ENCODE measurements around the gene MKNK2. TPM values are rescaled to one million over a fixed set of nuclear protein-coding genes. Genes with fewer than 3 reads are reported as not detected.
A peak's percentile ranks its signal among the peaks of the same experiment; 100 is the strongest.

Gene MKNK2
- total and polyA plus RNA-seq, 2 of the 13 experiments (the other 11 are each of a cell fraction or from before 2014, with no cell fraction given) = 44.9 to 112 TPM

GRCh38 chr19:2096034-2096479, 45.0 kb upstream of the MKNK2 start, which contains the start of gene MOB3A (continued):
- TF ChIP-seq, protein P1, sequence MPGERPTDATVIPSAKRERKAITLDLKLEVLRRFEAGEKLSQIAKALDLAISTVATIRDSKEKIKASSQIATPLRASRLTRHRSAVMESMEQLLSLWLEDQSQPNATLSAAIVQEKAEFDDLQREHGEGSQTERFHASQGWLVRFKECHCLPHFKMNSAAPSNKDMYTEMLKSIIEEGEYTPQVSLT (CRISPR knock-in tag; IDR thresholded peaks at IDR 0.05; ENCODE audit: borderline replicate concordance, low read depth) = no peak
- TF ChIP-seq, protein P2, sequence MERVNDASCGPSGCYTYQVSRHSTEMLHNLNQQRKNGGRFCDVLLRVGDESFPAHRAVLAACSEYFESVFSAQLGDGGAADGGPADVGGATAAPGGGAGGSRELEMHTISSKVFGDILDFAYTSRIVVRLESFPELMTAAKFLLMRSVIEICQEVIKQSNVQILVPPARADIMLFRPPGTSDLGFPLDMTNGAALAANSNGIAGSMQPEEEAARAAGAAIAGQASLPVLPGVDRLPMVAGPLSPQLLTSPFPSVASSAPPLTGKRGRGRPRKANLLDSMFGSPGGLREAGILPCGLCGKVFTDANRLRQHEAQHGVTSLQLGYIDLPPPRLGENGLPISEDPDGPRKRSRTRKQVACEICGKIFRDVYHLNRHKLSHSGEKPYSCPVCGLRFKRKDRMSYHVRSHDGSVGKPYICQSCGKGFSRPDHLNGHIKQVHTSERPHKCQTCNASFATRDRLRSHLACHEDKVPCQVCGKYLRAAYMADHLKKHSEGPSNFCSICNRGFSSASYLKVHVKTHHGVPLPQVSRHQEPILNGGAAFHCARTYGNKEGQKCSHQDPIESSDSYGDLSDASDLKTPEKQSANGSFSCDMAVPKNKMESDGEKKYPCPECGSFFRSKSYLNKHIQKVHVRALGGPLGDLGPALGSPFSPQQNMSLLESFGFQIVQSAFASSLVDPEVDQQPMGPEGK (CRISPR knock-in tag; IDR thresholded peaks at IDR 0.05) = peak; percentile 81
- peak; percentile 97 for TF ChIP-seq ZNF235 (CRISPR knock-in tag; IDR thresholded peaks at IDR 0.05; ENCODE audit: borderline replicate concordance)
- peak; percentile 73 for TF ChIP-seq RAD21 (CRISPR knock-in tag; IDR thresholded peaks at IDR 0.05)
- TF ChIP-seq, protein P3, sequence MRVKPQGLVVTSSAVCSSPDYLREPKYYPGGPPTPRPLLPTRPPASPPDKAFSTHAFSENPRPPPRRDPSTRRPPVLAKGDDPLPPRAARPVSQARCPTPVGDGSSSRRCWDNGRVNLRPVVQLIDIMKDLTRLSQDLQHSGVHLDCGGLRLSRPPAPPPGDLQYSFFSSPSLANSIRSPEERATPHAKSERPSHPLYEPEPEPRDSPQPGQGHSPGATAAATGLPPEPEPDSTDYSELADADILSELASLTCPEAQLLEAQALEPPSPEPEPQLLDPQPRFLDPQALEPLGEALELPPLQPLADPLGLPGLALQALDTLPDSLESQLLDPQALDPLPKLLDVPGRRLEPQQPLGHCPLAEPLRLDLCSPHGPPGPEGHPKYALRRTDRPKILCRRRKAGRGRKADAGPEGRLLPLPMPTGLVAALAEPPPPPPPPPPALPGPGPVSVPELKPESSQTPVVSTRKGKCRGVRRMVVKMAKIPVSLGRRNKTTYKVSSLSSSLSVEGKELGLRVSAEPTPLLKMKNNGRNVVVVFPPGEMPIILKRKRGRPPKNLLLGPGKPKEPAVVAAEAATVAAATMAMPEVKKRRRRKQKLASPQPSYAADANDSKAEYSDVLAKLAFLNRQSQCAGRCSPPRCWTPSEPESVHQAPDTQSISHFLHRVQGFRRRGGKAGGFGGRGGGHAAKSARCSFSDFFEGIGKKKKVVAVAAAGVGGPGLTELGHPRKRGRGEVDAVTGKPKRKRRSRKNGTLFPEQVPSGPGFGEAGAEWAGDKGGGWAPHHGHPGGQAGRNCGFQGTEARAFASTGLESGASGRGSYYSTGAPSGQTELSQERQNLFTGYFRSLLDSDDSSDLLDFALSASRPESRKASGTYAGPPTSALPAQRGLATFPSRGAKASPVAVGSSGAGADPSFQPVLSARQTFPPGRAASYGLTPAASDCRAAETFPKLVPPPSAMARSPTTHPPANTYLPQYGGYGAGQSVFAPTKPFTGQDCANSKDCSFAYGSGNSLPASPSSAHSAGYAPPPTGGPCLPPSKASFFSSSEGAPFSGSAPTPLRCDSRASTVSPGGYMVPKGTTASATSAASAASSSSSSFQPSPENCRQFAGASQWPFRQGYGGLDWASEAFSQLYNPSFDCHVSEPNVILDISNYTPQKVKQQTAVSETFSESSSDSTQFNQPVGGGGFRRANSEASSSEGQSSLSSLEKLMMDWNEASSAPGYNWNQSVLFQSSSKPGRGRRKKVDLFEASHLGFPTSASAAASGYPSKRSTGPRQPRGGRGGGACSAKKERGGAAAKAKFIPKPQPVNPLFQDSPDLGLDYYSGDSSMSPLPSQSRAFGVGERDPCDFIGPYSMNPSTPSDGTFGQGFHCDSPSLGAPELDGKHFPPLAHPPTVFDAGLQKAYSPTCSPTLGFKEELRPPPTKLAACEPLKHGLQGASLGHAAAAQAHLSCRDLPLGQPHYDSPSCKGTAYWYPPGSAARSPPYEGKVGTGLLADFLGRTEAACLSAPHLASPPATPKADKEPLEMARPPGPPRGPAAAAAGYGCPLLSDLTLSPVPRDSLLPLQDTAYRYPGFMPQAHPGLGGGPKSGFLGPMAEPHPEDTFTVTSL (CRISPR knock-in tag; IDR thresholded peaks at IDR 0.05; ENCODE audit: borderline replicate concordance) = no peak
- no peak; the same call in 1 of the 2 replicates for TF ChIP-seq ZNF350 (CRISPR knock-in tag; IDR thresholded peaks at IDR 0.05; ENCODE audit: borderline replicate concordance, low read depth)
- TF ChIP-seq ZNF530 (CRISPR knock-in tag; IDR thresholded peaks at IDR 0.05; ENCODE audit: low read depth) = no peak
- TF ChIP-seq, protein P4, sequence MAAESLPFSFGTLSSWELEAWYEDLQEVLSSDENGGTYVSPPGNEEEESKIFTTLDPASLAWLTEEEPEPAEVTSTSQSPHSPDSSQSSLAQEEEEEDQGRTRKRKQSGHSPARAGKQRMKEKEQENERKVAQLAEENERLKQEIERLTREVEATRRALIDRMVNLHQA (CRISPR knock-in tag; IDR thresholded peaks at IDR 0.05) = no peak
- TF ChIP-seq, protein P5, sequence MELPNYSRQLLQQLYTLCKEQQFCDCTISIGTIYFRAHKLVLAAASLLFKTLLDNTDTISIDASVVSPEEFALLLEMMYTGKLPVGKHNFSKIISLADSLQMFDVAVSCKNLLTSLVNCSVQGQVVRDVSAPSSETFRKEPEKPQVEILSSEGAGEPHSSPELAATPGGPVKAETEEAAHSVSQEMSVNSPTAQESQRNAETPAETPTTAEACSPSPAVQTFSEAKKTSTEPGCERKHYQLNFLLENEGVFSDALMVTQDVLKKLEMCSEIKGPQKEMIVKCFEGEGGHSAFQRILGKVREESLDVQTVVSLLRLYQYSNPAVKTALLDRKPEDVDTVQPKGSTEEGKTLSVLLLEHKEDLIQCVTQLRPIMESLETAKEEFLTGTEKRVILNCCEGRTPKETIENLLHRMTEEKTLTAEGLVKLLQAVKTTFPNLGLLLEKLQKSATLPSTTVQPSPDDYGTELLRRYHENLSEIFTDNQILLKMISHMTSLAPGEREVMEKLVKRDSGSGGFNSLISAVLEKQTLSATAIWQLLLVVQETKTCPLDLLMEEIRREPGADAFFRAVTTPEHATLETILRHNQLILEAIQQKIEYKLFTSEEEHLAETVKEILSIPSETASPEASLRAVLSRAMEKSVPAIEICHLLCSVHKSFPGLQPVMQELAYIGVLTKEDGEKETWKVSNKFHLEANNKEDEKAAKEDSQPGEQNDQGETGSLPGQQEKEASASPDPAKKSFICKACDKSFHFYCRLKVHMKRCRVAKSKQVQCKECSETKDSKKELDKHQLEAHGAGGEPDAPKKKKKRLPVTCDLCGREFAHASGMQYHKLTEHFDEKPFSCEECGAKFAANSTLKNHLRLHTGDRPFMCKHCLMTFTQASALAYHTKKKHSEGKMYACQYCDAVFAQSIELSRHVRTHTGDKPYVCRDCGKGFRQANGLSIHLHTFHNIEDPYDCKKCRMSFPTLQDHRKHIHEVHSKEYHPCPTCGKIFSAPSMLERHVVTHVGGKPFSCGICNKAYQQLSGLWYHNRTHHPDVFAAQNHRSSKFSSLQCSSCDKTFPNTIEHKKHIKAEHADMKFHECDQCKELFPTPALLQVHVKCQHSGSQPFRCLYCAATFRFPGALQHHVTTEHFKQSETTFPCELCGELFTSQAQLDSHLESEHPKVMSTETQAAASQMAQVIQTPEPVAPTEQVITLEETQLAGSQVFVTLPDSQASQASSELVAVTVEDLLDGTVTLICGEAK (IDR thresholded peaks at IDR 0.05) = no peak
- TF ChIP-seq, protein P5 (CRISPR knock-in tag; IDR thresholded peaks at IDR 0.05) = peak; percentile 81
- no peak for TF ChIP-seq AGO1 (IDR thresholded peaks at IDR 0.05; ENCODE audit: low read depth, low read length, poor library complexity, severe bottlenecking)

All from HepG2 (cell line).